Hepatocyte (in vitro differentiated cells): Measurements from ENCODE around the gene NAV3. TPM values are rescaled to one million over a fixed set of nuclear protein-coding genes. Genes with fewer than 3 reads are reported as not detected.
A peak's percentile ranks its signal among the peaks of the same experiment; 100 is the strongest.

ENCODE experiments used
- DNase-seq: peaks from one replicate; pipeline ENCODE4 v3.0.0-alpha.2; 2016; ENCODE audit warnings: low spot score
- H2AFZ ChIP-seq: fragments of 200-600 bp; sonication (generic); 2 replicates; pipeline ENCODE4 v1.6.0; 2016; ENCODE audit warnings: antibody characterized with exemption, mild to moderate bottlenecking
- H3K27ac ChIP-seq: fragments of 200-600 bp; sonication (generic); 2 replicates; pipeline ENCODE4 v1.5.1; 2016; ENCODE audit warnings: mild to moderate bottlenecking
- H3K27me3 ChIP-seq: fragments of 200-600 bp; sonication (generic); 2 replicates; pipeline ENCODE4 v1.6.1; 2016
- H3K36me3 ChIP-seq: fragments of 200-600 bp; sonication (generic); replicated peaks from 2 replicates; pipeline ENCODE4 v1.5.1; 2016; ENCODE audit warnings: low read depth; ENCODE audit not compliant: insufficient read depth
- H3K4me1 ChIP-seq: fragments of 200-600 bp; sonication (generic); 2 replicates; pipeline ENCODE4 v1.5.1; 2016; ENCODE audit warnings: mild to moderate bottlenecking, moderate library complexity; ENCODE audit not compliant: insufficient read depth
- H3K4me2 ChIP-seq: fragments of 200-600 bp; sonication (generic); 2 replicates; pipeline ENCODE4 v1.6.0; 2016
- H3K4me3 ChIP-seq: fragments of 200-600 bp; sonication (generic); 2 replicates; pipeline ENCODE4 v1.5.1; 2016; ENCODE audit warnings: mild to moderate bottlenecking
- H3K79me2 ChIP-seq: fragments of 200-600 bp; sonication (generic); 2 replicates; pipeline ENCODE4 v1.6.0; 2017; ENCODE audit warnings: mild to moderate bottlenecking
- H3K9me2 ChIP-seq: fragments of 200-600 bp; sonication (generic); replicated peaks from 2 replicates; pipeline ENCODE4 v1.6.0; 2017; ENCODE audit warnings: mild to moderate bottlenecking; ENCODE audit not compliant: insufficient read depth
- H3K9me3 ChIP-seq: fragments of 200-600 bp; sonication (generic); 2 replicates; pipeline ENCODE4 v1.5.1; 2016; ENCODE audit warnings: low read depth, mild to moderate bottlenecking
- H4K20me1 ChIP-seq: fragments of 200-600 bp; sonication (generic); 2 replicates; pipeline ENCODE4 v1.6.0; 2016; ENCODE audit warnings: mild to moderate bottlenecking; ENCODE audit not compliant: insufficient read depth, poor library complexity, severe bottlenecking
- EZH2 ChIP-seq: fragments of 200-600 bp; sonication (generic); IDR thresholded peaks from 2 replicates; pipeline ENCODE4 v1.6.1; 2016; ENCODE audit warnings: antibody characterized with exemption, mild to moderate bottlenecking, borderline replicate concordance
- EZH2phosphoT487 ChIP-seq: fragments of 200-600 bp; sonication (generic); IDR thresholded peaks from one replicate; pipeline ENCODE4 v1.6.1; 2018; ENCODE audit warnings: antibody characterized with exemption, mild to moderate bottlenecking, low read depth, moderate library complexity; ENCODE audit not compliant: unreplicated experiment, severe bottlenecking
- WGBS: methylation state at CpG from one replicate; pipeline ENCODE4 v1.1.6; 2016; ENCODE audit warnings: low lambda C conversion rate; ENCODE audit errors: missing lambda C conversion rate; 5-methylcytosine and 5-hydroxymethylcytosine counted together
- polyA plus RNA-seq: library from polyadenylated mRNA; unstranded; fragments of >200 nt; fragmentation: Nextera tagmentation; extraction: Ambion mirVana; gene quantifications from 2 replicates; pipeline ENCODE4 v1.2.1, GENCODE V29; 2016
- total RNA-seq: library from RNA; depleted of rRNA; stranded (reverse); fragments of >200 nt; gene quantifications from 2 replicates; pipeline ENCODE4 v1.2.3, GENCODE V29; 2014
- TF ChIP-seq, protein P1 (sequence below): fragments of 200-600 bp; sonication (generic); IDR thresholded peaks from 2 replicates; pipeline ENCODE4 v1.5.1; 2016; ENCODE audit warnings: antibody characterized with exemption, mild to moderate bottlenecking; ENCODE audit not compliant: poor library complexity

NAV3 gene
- total and polyA plus RNA-seq, 2 experiments from 2014 or later, result 1.4 to 9.2 TPM

DNA sequence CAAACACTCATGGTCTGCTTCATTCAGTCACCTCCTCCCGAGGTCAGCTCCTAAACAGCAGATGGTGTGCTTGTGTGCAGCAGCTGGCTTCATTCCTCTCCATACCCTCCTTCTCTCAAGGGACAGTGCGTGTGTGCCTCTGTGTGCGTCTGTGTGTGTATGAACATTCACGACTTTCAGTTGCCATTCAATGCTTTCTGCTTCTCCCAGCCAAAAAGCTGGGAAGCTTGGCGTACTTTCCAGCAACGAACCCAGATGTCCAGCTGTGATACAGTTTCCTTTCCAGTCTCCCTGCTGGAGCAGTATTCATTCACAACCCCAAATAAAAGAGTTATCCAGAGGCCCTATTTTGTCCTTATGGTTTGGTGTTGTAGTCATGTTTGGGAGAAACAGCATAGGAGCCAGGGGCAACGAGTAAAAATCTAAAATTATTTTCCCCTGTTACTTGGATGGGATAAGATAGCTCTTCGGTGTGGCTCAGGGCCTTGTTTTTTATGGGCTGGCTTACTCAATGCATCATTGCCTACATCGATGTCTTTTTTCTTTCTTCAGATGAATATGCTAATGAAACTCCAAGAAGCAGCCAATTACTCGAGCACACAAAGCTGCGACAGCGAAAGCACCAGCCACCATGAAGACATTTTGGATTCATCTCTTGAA lies 379.3 kb downstream of the NAV3 start:
- Histone ChIP-seq H3K4me2 (no peak overlapping the region), H3K27me3 (no peaks in the 10 kb centered on the region), H3K36me3 (no peaks in the 10 kb centered on the region), H3K4me1 (no peaks in the 10 kb centered on the region), H3K9me2 (no peaks in the 10 kb centered on the region), H4K20me1 (no peaks in the 10 kb centered on the region), H3K27ac (no peak overlapping the region), H3K79me2 (no peaks in the 10 kb centered on the region), H2AFZ (no peak overlapping the region), H3K4me3 (no peak overlapping the region), H3K9me3 (no peaks in the 10 kb centered on the region)
- TF ChIP-seq EZH2phosphoT487 (no peak), EZH2 (no peak)
- TF ChIP-seq, protein P1, sequence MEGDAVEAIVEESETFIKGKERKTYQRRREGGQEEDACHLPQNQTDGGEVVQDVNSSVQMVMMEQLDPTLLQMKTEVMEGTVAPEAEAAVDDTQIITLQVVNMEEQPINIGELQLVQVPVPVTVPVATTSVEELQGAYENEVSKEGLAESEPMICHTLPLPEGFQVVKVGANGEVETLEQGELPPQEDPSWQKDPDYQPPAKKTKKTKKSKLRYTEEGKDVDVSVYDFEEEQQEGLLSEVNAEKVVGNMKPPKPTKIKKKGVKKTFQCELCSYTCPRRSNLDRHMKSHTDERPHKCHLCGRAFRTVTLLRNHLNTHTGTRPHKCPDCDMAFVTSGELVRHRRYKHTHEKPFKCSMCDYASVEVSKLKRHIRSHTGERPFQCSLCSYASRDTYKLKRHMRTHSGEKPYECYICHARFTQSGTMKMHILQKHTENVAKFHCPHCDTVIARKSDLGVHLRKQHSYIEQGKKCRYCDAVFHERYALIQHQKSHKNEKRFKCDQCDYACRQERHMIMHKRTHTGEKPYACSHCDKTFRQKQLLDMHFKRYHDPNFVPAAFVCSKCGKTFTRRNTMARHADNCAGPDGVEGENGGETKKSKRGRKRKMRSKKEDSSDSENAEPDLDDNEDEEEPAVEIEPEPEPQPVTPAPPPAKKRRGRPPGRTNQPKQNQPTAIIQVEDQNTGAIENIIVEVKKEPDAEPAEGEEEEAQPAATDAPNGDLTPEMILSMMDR, result no peak
- WGBS, result 93% methylated on average over 12 of the region's 12 CpGs
- DNase-seq, result no peak

DNA sequence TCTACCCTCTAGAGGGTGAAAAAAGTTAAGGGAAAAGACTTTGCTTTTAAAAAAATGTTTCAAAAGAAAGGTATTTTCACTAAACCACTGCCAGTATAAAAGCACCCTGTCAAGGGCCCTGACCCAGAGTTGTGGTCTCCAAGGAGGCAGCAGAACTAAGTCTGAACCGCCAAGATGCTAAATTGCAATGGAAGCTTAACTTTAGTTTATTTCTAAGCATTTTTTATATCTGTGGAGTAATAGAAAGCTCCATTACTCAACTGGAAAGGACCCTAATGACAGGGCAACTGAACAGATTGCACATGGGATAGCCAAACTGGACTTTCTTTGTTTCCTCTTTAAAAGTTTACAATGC lies 379.8 kb downstream of the NAV3 start:
- H3K79me2 ChIP-seq, result no peaks in the 10 kb centered on the region

DNA sequence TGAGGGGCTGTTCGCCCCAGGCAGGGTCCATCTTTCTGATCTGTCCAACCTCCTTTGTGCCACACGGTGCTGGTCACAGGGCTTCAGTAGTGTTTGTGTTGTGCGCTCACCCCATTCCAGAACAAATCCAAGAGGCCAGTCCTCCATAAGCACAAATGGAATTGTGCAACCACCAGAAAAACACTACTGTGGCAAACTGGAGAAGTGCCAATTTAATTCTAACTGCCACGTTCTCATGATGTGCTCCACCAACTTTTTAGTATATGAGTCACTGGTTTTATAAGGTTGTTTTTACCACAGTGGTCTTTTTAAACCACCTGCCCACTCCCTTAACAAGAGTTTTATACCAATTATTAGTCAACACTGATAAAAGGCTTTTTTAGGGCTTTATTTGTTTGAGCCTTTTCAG lies 380.2 kb downstream of the NAV3 start:
- H3K9me3 ChIP-seq, result no peaks in the 10 kb centered on the region
- H3K36me3 ChIP-seq, result no peaks in the 10 kb centered on the region
- H2AFZ ChIP-seq, result no peak overlapping the region
- H3K27ac ChIP-seq, result no peak overlapping the region
- peak; percentile 8 for DNase-seq
- no peaks in the 10 kb centered on the region for H3K27me3 ChIP-seq
- H4K20me1 ChIP-seq, result no peaks in the 10 kb centered on the region
- H3K4me3 ChIP-seq, result no peak overlapping the region
- no peaks in the 10 kb centered on the region for H3K79me2 ChIP-seq
- WGBS, result 84% methylated on average over 4 of the region's 4 CpGs
- no peaks in the 10 kb centered on the region for H3K4me1 ChIP-seq
- TF ChIP-seq, protein P1, result no peak
- TF ChIP-seq EZH2, result no peak
- no peak for TF ChIP-seq EZH2phosphoT487
- H3K9me2 ChIP-seq, result no peaks in the 10 kb centered on the region
- H3K4me2 ChIP-seq, result no peak overlapping the region

More for the DNA sequence above, 379.8 kb downstream of the NAV3 start:
- no peak overlapping the region for H2AFZ ChIP-seq
- no peaks in the 10 kb centered on the region for H3K9me3 ChIP-seq
- WGBS, result 88% methylated on average over 1 of the region's 1 CpG
- H3K27ac ChIP-seq, result no peak overlapping the region
- no peaks in the 10 kb centered on the region for H3K4me1 ChIP-seq
- DNase-seq, result no peak
- no peaks in the 10 kb centered on the region for H3K9me2 ChIP-seq
- H4K20me1 ChIP-seq, result no peaks in the 10 kb centered on the region
- H3K4me3 ChIP-seq, result no peak overlapping the region
- no peaks in the 10 kb centered on the region for H3K36me3 ChIP-seq
- TF ChIP-seq, protein P1, result no peak
- TF ChIP-seq EZH2phosphoT487, result no peak
- no peak for TF ChIP-seq EZH2
- H3K4me2 ChIP-seq, result no peak overlapping the region
- no peaks in the 10 kb centered on the region for H3K27me3 ChIP-seq
